HUES48 (cell line): Measurements from ENCODE around the gene CAPN14.

Experiments
- H3K27ac ChIP-seq: one replicate; pipeline ENCODE4 v1.7.0; 2013; ENCODE audit warnings: low read depth, low read length, inconsistent platforms
- H3K27me3 ChIP-seq: 2 replicates; pipeline ENCODE4 v1.6.1; 2013; ENCODE audit warnings: mild to moderate bottlenecking, low read length; ENCODE audit not compliant: control insufficient read depth, insufficient read depth
- H3K36me3 ChIP-seq: 2 replicates; pipeline ENCODE4 v1.6.1; 2013; ENCODE audit warnings: low read length; ENCODE audit not compliant: control insufficient read depth, insufficient read depth
- H3K4me1 ChIP-seq: 2 replicates; pipeline ENCODE4 v1.6.1; 2013; ENCODE audit warnings: mild to moderate bottlenecking, low read length; ENCODE audit not compliant: control insufficient read depth, insufficient read depth
- H3K4me3 ChIP-seq: 2 replicates; pipeline ENCODE4 v1.5.1; 2013; ENCODE audit warnings: mild to moderate bottlenecking, low read depth, low read length
- H3K9ac ChIP-seq: 2 replicates; pipeline ENCODE4 v1.6.1; 2013; ENCODE audit warnings: mild to moderate bottlenecking, low read depth, low read length, moderate library complexity
- H3K9me3 ChIP-seq: 2 replicates; pipeline ENCODE4 v1.6.1; 2013; ENCODE audit warnings: low read length; ENCODE audit not compliant: control insufficient read depth, insufficient read depth

CAPN14 gene

GRCh38 chr2:31127931-31128330, 89.4 kb downstream of the CAPN14 start:
- no peak overlapping the region for H3K27ac ChIP-seq
- no peaks in the 10 kb centered on the region for H3K27me3 ChIP-seq
- no peak overlapping the region for H3K9ac ChIP-seq
- H3K36me3 ChIP-seq = no peaks in the 10 kb centered on the region
- H3K9me3 ChIP-seq = no peaks in the 10 kb centered on the region
- peaks cover 21% of the 10 kb centered on the region for H3K4me1 ChIP-seq
- H3K4me3 ChIP-seq = no peak overlapping the region

DNA sequence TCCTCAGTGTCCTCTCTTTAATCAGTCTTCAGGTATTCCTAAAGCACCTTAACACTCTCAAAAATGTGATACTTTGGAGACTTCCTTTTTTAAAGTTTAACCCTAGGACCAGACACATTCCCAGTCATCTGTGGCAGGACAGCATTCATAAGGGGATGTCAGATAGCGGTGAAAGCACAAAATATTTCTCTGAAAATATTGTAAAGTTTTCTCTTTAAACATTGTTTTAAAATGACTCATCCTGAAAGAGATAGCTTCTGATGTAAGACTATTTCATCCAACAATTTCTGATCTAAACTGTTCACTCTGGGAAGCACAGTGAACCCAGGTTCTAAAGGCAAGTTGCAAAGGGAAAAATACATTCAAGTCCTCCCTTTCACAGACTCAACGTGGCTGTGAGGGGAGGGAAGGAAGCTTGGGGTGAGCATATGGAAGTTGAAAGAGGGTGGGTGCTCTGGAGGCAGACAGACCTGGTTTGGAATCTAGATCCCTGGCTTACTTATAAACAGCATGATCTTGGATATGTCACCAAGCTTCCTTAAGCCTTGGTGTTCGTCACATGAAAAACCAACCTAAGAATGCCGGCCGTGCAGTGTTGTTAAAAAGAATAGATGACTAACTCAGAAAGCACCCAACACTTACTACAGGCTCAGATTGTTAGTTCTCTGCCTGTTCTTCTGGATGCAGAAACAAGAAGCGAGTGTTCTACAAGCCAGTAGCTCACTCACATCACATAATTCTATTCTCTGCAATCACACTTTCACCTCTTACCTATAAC, 91.2 kb downstream of the CAPN14 start:
- peaks cover 11% of the 10 kb centered on the region; the same call in 1 of the 2 replicates for H3K4me1 ChIP-seq

GRCh38 chr2:31124904-31125303, 92.4 kb downstream of the CAPN14 start:
- Histone ChIP-seq H3K4me1 (peaks cover 4% of the 10 kb centered on the region; the same call in 1 of the 2 replicates), H3K4me3 (no peak overlapping the region), H3K27me3 (no peaks in the 10 kb centered on the region), H3K36me3 (no peaks in the 10 kb centered on the region), H3K9me3 (no peaks in the 10 kb centered on the region), H3K27ac (no peak overlapping the region), H3K9ac (no peak overlapping the region)

More for the DNA sequence above, 91.2 kb downstream of the CAPN14 start:
- H3K27ac ChIP-seq = no peak overlapping the region
- H3K36me3 ChIP-seq = no peaks in the 10 kb centered on the region
- no peak overlapping the region for H3K4me3 ChIP-seq
- no peaks in the 10 kb centered on the region for H3K9me3 ChIP-seq
- H3K27me3 ChIP-seq = no peaks in the 10 kb centered on the region
- no peak overlapping the region for H3K9ac ChIP-seq
